Muscle layer of duodenum (tissue), 2 donors: Measurements from ENCODE around the gene BCL11A.

Experiments used
- H3K27ac ChIP-seq: one replicate; pipeline ENCODE4 v1.7.0; 2013; ENCODE audit warnings: mild to moderate bottlenecking, low read length
- H3K27me3 ChIP-seq: one replicate; pipeline ENCODE4 v1.7.0; 2013; ENCODE audit warnings: low read depth, mild to moderate bottlenecking, control low read depth, low read length
- H3K36me3 ChIP-seq, 2 donors: one replicate each; pipeline ENCODE4 v1.7.0; 2013; ENCODE audit warnings: low read length in 2 of 2, control low read depth in 1 of 2, mild to moderate bottlenecking in 1 of 2; ENCODE audit not compliant: insufficient read depth in 2 of 2, control insufficient read depth in 1 of 2
- H3K4me1 ChIP-seq, 2 donors: one replicate each; pipeline ENCODE4 v1.7.0; 2013; ENCODE audit warnings: low read length in 2 of 2, mild to moderate bottlenecking in 2 of 2, control low read depth in 1 of 2, moderate library complexity in 1 of 2; ENCODE audit not compliant: insufficient read depth in 2 of 2, control insufficient read depth in 1 of 2
- H3K4me3 ChIP-seq, 2 donors: one replicate each; pipeline ENCODE4 v1.7.0; 2013; ENCODE audit warnings: low read length in 2 of 2, low read depth in 1 of 2, mild to moderate bottlenecking in 1 of 2
- H3K9me3 ChIP-seq, 2 donors: one replicate each; pipeline ENCODE4 v1.7.0; 2013; ENCODE audit warnings: low read length in 2 of 2, control low read depth in 1 of 2, mild to moderate bottlenecking in 1 of 2; ENCODE audit not compliant: control insufficient read depth in 1 of 2
- donor health status: healthy.

The BCL11A gene

DNA sequence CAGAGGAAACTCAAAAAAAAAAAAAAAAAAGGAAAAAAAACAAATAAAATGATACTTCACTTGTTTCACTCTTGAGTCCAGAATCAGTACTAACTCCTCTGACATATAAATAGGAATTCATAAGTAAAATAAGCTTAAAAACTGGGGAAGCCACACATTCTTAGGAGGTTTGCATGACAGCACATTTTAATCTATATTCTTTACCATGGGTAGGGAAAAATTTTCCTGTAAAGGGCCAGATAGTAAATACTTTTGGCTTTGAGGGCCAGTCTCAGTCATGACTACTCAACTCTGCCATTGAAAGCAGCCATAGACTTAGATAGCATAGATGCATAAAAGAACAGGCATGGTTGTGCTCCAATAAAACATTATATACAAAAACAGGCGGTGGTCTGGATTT lies 145.2 kb downstream of the BCL11A start:
- no peak overlapping the region for H3K4me3 ChIP-seq
- no peaks in the 10 kb centered on the region for H3K9me3 ChIP-seq
- H3K27ac ChIP-seq, result no peak overlapping the region
- no peaks in the 10 kb centered on the region for H3K27me3 ChIP-seq
- H3K4me1 ChIP-seq, result no peaks in the 10 kb centered on the region
- no peaks in the 10 kb centered on the region for H3K36me3 ChIP-seq

DNA sequence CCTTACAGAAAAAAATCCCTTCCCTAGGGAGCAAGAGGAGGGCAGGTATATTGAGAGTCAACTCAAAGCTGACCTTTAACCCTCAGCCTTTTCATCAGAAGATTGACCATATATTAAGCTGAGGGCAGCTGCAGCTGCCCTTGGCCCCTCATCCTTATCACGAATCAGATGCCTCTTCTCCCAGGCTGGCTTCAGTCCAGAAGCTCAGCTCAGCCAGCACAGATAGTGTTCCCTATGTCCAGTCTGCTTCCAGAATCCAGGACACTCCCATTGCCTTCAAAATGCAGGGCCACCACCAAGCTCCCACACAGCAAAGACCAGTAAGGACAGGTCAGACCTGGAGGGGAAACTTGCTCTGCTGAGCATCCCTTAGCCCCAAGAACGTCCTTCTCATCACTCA lies 146.1 kb downstream of the BCL11A start:
- no peaks in the 10 kb centered on the region for H3K4me1 ChIP-seq
- no peaks in the 10 kb centered on the region for H3K36me3 ChIP-seq
- no peaks in the 10 kb centered on the region for H3K27me3 ChIP-seq
- H3K27ac ChIP-seq, result no peak overlapping the region
- H3K9me3 ChIP-seq, result no peaks in the 10 kb centered on the region
- H3K4me3 ChIP-seq, result no peak overlapping the region

DNA sequence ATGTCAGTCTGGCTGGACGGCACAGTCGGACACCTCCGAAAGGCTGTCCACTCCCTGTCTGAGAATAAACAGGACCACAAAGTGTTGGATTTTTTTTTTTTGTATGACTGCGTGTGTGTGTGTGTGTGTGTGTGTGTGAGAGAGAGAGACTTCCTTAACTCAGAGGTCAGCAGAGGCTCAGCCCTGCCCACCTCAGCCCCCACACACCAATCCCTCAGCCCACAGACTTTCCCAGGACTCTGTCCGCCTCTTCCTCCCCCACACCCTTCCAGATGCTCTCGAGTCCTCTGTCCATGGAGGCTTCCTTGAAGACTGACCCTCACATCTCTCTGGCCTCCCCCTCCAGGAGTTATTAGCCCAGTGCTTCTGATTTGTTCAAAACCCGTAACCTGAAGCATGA lies 147.3 kb downstream of the BCL11A start:
- no peaks in the 10 kb centered on the region for H3K9me3 ChIP-seq
- H3K4me3 ChIP-seq, result no peak overlapping the region
- H3K4me1 ChIP-seq, result no peaks in the 10 kb centered on the region
- H3K27ac ChIP-seq, result no peak overlapping the region
- no peaks in the 10 kb centered on the region for H3K36me3 ChIP-seq
- H3K27me3 ChIP-seq, result no peaks in the 10 kb centered on the region

DNA sequence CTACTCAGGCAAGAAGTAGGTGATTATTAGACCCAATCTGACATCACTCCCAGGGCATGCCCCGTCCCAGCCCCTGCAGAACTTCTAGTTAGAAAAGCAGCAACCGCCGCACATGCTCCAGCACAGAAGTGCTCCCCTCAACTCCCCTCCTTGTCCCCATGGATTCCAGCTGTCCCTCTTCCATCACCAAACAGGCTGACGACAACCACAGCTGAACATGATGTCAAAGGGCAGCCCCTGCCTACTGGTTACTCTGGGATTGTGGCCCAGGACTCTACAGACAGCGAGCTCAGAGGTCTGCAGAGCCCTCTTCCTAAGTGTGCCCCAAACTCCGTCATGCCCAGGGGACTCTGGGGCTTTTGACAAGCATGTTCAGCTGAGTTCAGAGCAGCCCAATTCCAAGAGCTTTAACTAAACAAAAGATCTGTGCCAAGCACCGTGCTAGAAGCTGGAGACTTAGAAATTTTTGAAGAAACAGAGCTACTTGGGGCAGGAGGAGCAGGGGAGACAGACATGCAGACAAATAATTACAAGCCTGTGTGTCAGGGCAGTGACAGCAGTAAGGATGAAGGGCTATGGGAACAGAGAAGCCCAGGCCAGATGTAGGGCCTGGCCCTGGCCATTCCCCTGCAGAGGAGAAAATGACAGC lies 148.1 kb downstream of the BCL11A start:
- Histone ChIP-seq H3K27ac (no peak overlapping the region), H3K9me3 (no peaks in the 10 kb centered on the region), H3K36me3 (no peaks in the 10 kb centered on the region), H3K4me3 (no peak overlapping the region), H3K4me1 (no peaks in the 10 kb centered on the region), H3K27me3 (no peaks in the 10 kb centered on the region)
